Astrocyte of the spinal cord (primary cell): Measurements from ENCODE around the gene KCNG2.

Source experiments
- DNase-seq: peaks from one replicate; pipeline ENCODE4 v3.0.0; 2011; ENCODE audit warnings: low read depth, low spot score
- H3K4me3 ChIP-seq: 2 replicates; pipeline ENCODE4 v1.5.1; 2011; ENCODE audit warnings: low read depth, mild to moderate bottlenecking, low read length, moderate library complexity
- in situ Hi-C: cut with HindIII; loops from 2 replicates; pipeline ENCODE4 v1.10.0; 2017; ENCODE audit warnings: low sequenced_read_pairs
- TF ChIP-seq, protein P1 (sequence below): IDR thresholded peaks from 2 replicates; pipeline ENCODE4 v1.5.1; 2012; ENCODE audit warnings: low read depth, mild to moderate bottlenecking, low read length, inconsistent platforms

The KCNG2 gene

DNA sequence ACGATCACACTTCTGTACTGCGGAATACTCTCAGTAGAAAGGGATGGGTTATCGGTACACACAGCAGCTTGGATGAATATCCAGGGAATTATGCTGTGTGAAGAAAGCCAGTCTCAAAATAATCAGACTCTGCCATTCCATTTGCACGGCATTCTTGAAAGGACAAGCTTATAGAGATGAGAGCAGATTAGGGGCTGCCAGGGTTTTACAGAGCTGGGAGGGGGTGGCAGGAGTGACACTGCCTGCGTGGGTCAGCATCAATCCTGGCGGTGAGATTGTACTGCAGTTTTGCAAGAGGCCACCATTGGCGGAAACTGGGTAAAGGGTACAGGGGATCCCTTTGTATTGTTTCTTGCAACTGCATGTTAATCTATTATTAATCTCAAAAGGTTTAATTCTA is 16.6 kb downstream of the KCNG2 start:
- in situ Hi-C loops: no loop called here
- TF ChIP-seq, protein P1, sequence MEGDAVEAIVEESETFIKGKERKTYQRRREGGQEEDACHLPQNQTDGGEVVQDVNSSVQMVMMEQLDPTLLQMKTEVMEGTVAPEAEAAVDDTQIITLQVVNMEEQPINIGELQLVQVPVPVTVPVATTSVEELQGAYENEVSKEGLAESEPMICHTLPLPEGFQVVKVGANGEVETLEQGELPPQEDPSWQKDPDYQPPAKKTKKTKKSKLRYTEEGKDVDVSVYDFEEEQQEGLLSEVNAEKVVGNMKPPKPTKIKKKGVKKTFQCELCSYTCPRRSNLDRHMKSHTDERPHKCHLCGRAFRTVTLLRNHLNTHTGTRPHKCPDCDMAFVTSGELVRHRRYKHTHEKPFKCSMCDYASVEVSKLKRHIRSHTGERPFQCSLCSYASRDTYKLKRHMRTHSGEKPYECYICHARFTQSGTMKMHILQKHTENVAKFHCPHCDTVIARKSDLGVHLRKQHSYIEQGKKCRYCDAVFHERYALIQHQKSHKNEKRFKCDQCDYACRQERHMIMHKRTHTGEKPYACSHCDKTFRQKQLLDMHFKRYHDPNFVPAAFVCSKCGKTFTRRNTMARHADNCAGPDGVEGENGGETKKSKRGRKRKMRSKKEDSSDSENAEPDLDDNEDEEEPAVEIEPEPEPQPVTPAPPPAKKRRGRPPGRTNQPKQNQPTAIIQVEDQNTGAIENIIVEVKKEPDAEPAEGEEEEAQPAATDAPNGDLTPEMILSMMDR: no peak
- DNase-seq: no peak
- H3K4me3 ChIP-seq: no peak overlapping the region

- in situ Hi-C loops: no loop called here
- no peak overlapping the region for H3K4me3 ChIP-seq
- no peak for DNase-seq
- TF ChIP-seq, protein P1: no peak
Observed at GRCh38 chr18:79815657-79816056, 17.9 kb downstream of the KCNG2 start.

GRCh38 chr18:79816092-79816491 is 18.4 kb downstream of the KCNG2 start:
- in situ Hi-C loops: no loop called here
- no peak overlapping the region for H3K4me3 ChIP-seq
- TF ChIP-seq, protein P1: no peak
- no peak for DNase-seq

- in situ Hi-C loops: no loop called here
- no peak for DNase-seq
- no peak overlapping the region for H3K4me3 ChIP-seq
- TF ChIP-seq, protein P1: no peak
Observed at GRCh38 chr18:79816981-79817606, 19.4 kb downstream of the KCNG2 start.

GRCh38 chr18:79817607-79817998 is 19.9 kb downstream of the KCNG2 start:
- in situ Hi-C loops: no loop called here
- no peak for DNase-seq
- TF ChIP-seq, protein P1: no peak
- H3K4me3 ChIP-seq: no peak overlapping the region

DNA sequence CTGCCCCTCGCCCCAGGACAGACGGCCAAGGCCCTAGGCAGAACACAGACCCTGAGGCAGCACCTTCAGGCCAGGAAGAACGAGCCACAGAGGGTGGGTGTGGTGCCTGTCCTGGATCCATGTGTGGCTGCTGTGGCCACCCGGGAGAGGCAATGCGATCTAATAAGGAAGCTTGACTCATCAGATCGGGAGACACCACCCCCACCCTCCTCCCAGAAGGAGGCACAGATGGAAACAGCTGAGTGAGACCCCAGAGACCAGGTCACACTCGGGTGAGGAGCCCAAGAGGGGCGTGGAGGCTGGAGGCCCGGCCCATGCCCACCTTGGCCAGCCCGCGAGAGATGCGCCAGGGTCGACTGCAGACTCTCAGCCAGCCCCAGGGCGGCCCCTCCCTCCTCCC is 20.3 kb downstream of the KCNG2 start:
- H3K4me3 ChIP-seq: no peak overlapping the region
- TF ChIP-seq, protein P1: no peak
- no peak for DNase-seq
- in situ Hi-C loops: no loop called here
